GM19043 (cell line): Measurements from ENCODE around the gene PLD3.
A peak's percentile ranks its signal among the peaks of the same experiment; 100 is the strongest.

Experiments
- ATAC-seq: cut with Tn5 transposase; IDR thresholded peaks from one replicate; pipeline ENCODE4 v1.9.1; 2021; ENCODE audit warnings: low read depth; ENCODE audit not compliant: unreplicated experiment

The PLD3 gene, protein sequence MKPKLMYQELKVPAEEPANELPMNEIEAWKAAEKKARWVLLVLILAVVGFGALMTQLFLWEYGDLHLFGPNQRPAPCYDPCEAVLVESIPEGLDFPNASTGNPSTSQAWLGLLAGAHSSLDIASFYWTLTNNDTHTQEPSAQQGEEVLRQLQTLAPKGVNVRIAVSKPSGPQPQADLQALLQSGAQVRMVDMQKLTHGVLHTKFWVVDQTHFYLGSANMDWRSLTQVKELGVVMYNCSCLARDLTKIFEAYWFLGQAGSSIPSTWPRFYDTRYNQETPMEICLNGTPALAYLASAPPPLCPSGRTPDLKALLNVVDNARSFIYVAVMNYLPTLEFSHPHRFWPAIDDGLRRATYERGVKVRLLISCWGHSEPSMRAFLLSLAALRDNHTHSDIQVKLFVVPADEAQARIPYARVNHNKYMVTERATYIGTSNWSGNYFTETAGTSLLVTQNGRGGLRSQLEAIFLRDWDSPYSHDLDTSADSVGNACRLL

DNA sequence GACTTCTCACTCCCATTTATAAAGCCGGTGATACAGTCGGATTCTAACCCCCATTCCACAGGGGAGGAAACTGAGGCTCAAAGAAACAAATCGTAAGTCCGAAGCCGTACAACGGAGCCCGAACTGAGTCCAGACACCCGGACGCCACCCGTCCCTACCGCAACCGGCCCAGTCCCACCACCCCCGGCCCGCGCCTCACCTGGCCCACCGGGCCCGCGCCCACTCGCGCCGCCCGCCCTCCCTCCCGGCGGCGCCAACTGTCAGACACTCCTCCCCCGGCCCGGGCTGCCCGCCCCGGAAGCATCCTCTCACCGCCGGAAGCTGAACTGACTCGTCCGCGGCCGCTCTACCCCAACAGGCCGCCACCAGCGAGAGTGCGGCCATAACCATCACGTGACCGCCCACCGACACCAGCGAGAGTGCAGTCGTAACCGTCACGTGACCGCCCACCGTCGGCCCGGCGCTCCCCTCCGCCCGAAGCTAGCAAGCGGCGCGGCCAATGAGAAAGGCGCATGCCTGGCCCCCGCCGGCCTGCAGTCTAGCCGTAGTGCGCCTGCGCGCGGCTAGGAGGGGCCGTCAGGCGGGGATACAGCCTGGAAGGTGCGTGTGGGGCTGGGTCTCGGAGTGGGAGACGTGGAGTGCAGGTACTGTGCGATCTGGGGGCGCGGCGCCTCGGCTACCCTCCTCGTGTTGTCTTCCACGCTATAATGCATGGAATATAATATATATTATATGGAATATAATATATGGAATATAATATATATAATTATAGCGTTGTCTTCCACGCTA is at the start of gene PLD3, which contains the start of gene C19orf47:
PLD3 (plus strand) TSS at position 571 of the 789 bp plus-strand sequence. CDS start 17,789 bp downstream, outside the sequence.
C19orf47 (minus strand) TSS at position 273 of the 789 bp plus-strand sequence. CDS start 6,540 bp downstream, outside the sequence.
- ATAC-seq, result peak; percentile 91

DNA sequence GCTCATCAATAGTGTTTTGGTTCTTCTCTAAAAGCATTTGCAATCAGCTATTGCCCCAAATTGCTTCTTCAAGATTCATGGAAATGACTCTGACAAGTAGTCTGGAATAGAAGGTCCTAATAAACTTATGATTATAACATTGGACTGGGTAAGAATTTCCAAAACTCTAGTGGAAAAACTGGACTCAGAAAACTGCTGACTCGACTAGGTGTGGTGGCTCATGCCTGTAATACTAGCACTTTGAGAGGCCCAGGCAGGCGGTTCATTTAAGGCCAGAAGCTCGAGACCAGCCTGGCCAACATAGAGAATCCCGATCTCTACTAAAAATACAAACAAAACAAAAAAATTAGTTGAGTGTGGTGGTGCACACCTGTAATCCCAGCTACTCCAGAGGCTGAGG is 47.8 kb upstream of the PLD3 start:
- ATAC-seq, result no peak

DNA sequence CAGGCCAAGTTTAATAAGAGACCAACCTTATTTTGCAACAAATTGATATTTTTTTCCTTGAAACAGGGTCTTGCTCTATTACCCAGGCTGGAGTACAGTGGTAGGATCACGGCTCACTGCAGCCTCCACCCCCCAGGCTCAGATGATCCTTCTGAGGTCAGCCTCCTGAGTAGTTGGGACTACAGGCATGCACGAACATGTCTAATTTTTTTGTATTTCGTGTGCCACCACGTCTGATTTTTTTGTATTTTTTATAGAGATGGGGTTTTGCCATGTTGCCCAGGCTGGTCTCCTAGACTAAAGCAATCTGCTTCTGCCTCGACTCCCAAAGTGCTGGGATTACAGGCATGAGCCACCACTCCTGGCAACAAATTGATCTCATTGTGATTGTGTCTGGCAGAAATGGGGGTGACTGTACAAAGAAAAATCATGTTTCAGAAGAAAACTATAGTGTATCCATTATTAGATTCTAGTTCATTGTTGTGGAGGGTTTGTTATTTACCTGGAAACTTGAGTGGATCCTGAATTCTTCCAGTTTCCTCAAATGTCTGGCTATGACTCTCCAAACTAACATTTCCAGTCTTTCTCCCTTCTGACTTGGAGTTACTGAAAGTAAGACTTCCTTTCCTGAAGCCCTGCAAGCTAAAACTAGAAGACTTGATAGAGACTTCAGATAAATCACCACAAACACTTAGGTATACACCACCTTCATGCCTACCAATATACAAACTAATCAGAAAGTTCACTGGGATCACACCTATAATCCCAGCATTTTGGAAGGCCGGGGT is 46.1 kb upstream of the PLD3 start:
- no peak for ATAC-seq

DNA sequence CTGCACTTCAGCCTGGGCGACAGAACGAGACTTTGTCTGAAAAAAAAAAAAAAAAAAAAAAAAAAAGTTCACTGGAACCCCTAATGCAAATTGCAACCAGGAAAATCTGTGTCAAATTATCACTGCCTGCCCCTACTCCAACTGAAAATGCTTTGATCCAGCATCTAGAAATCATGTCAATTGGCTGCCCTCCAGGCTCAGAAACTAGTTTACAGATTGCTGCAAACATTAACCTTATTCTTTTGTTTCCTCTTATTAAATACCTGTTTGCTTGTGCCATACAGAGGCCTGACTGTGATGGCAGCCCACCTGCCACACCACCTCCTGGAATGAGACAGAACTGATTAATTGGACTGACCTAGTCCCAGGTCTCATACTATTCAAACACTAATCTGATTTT is 44.7 kb upstream of the PLD3 start:
- no peak for ATAC-seq

DNA sequence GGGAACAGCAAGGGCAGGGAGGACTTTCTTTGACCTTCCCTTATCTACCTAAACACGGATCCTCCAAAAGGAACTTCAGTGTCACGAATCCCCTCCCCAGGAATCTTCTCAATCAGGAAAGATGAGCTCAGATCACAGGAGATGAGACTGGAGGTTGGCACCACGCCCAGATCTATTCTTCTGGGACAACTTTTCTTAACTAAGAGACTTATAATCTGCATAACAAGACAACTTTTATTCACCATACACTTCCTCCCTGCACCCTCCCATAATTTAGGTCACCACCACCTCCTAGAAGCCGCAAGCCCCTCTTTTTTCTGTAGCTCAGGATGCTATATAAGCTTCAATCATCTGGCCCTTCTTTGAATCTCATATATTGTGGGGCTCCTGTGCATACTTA is 44.2 kb upstream of the PLD3 start:
- ATAC-seq, result no peak

DNA sequence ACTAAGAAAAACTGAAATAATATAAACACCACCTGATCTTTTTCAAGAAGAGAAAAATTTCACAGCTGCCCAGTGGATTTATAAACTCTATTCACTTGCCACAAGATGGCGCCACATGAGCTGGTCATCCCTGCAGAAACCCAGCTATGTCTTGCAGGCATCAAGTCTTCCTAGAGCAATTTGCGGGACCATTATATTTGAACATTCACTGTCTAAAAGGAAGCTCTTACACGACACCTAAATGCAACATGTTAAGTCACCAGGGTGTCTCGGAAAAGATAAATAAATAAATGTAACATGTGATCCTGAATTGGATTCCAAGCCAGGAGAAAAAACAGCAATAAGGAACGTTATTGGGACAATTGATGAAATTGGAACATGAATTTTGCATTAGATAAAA is 43.1 kb upstream of the PLD3 start:
- no peak for ATAC-seq

DNA sequence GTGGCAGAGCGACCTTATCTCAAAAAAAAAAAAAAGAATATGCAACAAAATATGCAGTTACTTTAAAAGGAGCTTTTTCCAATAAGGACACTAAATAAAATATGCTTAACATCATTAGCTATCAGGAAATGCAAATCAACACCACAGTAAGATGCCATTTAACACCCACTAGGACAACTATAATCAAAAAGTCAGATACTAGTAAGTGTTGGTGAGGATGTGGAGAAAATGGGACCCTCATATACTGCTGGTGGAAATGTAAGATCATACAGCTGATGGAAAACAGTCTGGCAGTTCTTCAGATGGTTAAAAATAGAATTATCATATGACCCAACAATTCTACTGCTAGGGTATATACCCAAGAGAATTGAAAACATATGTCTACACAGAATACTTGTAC is 38.8 kb upstream of the PLD3 start:
- no peak for ATAC-seq

DNA sequence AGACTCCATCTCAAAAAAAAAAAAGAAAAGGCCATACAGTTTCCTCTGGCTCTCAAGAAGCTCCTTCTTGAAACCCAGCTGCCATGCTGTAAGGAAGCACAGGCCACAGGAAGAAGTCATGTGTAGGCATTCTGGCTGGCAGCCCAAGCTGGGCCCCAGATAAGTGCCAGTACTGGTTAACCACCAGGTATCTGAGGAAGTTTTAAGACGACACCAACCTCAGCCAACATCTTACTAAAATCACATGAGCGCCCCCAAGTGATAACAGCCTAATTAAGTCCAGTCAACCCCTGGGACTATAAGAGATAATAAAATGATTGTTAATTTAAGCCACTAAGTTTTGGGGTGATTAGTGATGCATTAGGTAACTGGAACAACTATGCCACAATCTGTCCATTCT is 36.0 kb upstream of the PLD3 start:
- no peak for ATAC-seq

DNA sequence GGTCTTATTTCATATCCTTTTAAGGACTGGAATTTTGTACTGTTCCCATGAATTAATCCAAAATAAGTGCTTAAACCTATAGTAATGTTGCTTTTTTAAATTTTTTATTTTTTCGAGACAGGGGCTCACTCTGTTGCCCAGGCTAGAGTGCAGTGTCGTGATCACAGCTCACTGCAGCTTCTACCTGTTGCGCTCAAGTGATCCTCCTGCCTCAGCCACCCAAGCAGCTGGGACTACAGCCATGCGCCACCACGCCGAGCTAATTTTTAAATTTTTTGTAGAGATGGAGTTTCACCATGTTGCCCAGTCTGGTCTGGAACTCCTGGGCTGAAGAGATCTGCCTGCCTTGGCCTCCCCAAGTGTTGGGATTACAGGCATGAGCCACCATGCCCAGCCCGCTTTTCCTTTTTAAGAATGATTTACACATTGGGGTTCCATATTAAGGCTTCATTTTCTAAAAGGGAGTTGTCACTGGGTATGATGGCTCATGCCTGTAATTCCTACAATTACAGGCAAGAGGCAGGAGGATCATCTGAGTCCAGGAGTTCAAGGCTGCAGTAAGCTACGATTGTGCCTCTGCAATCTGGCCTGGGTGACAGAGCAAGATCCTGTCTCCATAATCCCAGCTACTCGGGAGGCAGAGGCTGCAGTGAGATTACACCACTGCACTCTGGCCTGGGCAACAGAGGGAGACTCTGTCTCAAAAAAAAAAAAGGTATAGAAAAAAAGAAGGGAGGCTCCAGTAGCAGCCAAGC is 35.1 kb upstream of the PLD3 start:
- ATAC-seq, result no peak

DNA sequence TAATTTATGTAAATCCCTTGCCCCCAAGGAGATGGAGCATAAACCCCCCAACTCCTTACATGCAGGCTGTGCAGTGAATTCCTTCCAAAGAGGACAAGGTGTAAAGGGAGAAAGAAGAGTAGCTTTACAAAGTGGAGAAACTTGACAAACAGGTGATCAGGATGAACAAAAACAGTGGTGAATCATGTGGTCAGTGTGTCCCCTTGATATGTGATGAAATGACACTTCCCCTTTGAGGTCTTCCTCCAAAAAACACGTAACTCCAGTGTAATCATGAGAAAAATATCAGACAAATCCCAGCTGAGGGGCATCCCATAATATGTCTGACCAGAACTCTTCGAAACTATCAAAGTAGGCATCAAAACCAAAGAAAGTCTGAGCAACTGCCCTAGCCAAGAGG is 33.8 kb upstream of the PLD3 start:
- no peak for ATAC-seq

DNA sequence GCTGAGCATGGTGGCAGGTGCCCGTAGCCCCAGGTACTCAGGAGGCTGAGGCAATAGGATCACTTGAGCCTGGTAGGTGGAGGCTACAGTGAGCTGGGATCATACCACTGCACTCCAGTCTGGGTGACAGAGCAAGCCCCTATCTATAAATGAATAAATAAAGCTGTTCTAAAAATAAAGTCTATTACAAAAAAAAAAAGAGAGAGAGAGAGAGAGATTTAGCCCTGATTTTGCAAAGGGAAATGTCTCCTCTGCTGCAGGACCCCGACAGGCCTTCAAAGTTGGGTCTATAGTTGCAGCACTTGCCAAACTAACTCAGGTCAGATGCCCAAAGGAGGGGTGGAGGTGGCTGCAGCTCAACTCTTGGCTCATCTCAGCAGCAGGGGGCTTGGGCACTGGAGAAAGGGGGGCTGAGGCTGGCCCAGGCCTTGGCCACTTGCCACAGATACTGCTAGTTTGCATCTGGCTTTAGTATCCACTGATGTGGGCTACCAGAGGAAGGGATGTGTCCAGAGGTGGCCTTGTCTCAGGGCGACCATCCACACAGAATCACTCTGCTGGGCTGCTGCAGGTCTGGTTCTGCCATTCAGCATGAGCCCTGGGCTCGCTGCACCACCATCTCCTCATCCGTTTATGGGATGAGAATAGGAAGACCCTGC is 32.6 kb upstream of the PLD3 start:
- ATAC-seq, result no peak

DNA sequence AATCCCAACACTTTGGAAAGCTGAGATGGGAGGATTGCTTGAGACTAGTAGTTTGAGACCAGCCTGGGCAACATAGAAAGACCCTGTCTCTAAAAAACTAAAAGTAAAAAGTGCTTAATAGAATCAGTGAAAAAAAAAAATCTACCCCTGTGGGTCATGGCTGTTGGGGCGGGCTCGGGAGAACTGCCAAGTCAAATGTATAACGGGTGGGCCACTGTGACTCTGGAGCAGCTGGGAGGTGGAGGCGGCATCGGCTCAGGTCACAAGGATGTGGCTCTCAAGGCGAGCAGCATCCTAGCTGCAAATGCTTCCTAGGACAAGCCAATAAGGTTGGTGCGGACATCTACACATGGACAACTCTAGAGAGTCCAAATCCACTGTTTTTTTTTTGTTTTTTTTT is 31.2 kb upstream of the PLD3 start:
- ATAC-seq, result no peak

DNA sequence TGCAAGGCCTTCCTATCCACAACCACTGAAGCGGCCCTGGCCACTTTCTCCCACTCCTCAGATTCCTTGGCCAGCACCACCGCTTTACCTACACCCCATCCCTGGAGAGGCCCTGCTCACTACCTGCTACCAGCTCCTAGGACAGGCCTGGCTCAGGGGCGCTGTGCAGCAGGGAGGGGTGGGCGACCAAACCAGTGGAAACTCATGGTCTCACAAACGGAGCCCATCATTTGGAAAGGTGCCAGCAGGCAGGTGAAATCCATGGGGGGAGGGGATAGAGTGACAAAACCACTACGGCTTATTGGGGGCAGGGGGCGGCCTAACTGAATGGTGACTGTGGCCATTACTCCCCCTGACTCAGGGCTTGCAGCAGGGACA is 27.9 kb upstream of the PLD3 start:
- no peak for ATAC-seq

DNA sequence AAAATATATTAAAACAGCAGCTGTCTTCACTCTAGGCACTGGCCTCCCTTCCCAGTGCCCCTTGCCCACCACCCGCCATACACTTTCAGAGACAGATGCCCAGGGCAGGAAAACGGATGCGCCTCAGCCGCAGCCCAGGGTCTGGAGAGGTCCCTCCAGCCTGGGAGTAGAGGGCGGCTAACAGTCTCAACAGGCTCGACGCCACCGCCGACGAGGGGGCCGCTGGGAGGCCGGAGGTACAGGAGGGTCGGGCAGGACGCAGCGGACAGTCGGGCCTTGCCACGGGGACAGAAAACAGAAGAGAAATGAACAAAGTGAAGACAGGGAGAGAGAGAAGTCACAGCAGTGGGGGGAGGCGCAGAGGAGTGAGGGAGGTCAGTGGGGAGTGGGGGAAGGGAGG is 27.4 kb upstream of the PLD3 start:
- ATAC-seq, result no peak

DNA sequence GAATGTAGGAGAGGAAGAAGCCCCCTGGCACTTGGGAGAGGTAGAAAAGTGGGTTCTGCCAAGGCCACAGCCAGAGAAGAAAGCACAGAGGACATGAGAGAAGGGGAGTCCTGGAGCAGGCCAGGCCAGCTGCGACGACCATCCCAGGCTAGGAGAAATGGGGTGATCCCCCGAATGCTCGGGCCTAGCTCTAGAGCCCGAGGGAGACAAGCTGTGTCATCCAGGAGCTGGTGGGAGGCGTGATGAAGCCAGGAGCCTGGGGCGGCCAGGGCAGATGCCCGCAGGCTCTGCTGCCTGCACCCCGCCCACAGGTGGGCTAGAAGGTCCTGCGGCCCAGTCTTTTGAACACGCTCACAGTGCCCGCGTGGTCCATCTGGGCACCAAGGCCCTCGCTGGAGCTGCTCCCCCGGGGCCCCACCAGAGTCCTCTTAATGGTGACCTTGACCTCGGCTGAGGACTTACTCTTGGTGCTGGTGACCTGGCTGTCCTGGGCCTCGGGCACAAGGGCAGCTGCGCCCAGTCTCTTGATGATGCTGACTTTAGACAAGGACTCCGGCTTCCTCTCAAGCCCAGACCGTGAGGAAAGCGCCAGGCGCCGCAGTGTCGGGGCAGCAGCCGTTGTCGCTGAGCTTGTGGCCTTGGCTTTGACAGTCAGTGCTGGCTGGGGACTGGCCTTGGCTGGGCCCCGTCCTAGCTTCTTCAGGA is 26.8 kb upstream of the PLD3 start:
- no peak for ATAC-seq

DNA sequence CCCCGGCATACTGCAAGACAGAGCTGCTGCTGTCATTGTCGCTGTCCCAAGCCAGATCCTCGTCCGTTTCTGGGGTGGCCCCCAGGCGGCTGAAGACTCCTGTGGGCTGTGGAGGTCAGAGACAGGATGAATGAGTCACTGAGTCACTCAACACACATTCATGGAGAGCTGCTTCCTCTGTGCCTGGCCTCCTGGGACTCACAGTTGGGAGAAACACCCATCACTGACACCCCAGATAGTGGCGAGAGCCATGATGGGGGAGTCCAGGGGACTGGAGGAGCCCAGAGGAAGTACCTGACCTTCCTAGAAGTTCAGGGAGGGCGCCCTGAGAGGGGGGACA is 26.3 kb upstream of the PLD3 start:
- ATAC-seq, result no peak

DNA sequence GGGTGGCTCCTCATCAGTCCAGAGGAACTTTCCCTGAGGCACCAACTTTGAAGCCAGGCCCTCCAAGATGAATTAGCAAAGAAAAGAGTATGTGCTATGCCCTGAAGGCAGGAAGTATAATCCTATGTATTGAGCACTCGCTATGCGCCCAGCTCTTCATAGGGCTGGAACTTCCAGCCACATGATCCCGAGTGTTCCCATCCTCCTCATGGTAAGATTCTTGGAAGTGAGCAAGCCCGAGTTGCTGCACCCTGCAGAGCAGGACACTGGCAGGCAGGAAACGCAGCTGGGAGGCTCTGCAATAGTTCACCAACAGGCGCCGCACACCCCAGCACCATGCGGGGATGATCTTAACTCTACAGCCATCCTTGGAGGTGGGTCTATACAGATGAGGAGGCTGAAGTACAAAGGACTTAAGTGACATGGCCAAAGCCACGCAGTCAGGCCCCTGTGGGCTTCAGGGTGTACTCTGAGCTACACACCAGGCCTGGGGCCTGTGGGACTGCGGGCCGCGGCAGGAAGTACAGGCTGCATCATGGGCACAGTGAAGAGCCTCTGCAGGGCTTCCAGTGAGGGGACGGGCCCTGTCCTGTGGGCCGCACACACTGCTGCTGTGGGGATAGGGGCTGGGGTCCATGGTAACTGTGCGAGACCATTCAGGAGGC is 25.4 kb upstream of the PLD3 start:
- no peak for ATAC-seq

DNA sequence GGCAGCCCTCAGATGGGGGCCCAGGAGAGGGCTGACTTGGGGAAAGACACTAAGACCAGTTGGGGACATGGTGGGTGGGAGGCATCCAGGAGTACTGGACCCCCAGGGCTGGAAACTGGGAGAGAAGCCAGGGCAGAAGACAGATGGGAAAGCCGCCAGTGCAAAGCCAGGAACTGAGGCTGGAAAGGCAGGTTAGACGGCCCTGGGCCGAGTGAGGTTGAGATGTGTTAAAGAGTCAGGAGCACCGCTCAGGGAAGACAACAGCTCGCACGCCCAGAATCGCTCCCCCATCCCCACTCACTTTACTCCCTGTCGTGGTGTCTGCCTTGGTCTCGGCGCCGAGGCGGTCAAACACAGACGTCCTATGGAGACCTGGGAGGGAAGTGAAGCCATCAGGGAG is 24.8 kb upstream of the PLD3 start:
- ATAC-seq, result no peak

DNA sequence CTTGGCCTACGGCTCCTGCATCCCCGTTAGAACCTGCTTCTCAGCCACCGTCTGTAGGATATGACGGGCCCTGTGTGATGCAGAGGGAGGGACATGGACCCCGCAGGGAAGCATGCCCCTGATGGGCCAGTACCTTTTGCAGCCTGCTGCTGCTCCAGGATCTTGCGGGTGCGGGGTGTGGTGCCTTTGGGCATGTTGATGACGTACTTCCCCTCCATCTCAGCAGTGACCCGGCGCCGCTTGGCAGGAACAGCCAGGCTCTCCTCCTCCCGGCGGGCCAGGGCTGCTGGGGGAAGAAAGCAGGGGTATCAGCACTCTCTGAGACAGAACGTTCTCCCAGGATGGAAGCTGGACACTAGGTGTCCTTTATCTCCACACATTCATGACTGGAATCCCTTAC is 22.3 kb upstream of the PLD3 start:
- no peak for ATAC-seq
